ENCODE data around the gene HTT.
"Not testable (repeated sequence)": the region's sequence is repeated elsewhere in the genome, so short reads cannot be mapped to it uniquely, and the experiment has no call there.

HTT gene

GRCh38 chr4:3161044-3161443 is 86.6 kb downstream of the HTT start:
- not testable (repeated sequence) for DNase-seq (ENCODE audit: low read depth in 1 of 2, low spot score in 1 of 2)

- not testable (repeated sequence) for DNase-seq (ENCODE audit: low read depth in 1 of 2, low spot score in 1 of 2)
Observed at GRCh38 chr4:3166434-3166833, 92.0 kb downstream of the HTT start.

- no peak for DNase-seq (ENCODE audit: low read depth in 1 of 2, low spot score in 1 of 2)
Observed at GRCh38 chr4:3168029-3168428, 93.5 kb downstream of the HTT start.

- no peak for DNase-seq (ENCODE audit: low read depth in 1 of 2, low spot score in 1 of 2)
Observed at GRCh38 chr4:3174371-3175338, 100.2 kb downstream of the HTT start.

GRCh38 chr4:3176367-3177229 is 102.1 kb downstream of the HTT start:
- DNase-seq (ENCODE audit: low read depth in 1 of 2, low spot score in 1 of 2): no peak

- no peak for DNase-seq (ENCODE audit: low read depth in 1 of 2, low spot score in 1 of 2)
Observed at GRCh38 chr4:3177426-3177825, 102.9 kb downstream of the HTT start.

- no peak for DNase-seq (ENCODE audit: low read depth in 1 of 2, low spot score in 1 of 2)
Observed at GRCh38 chr4:3177905-3178304, 103.4 kb downstream of the HTT start.

GRCh38 chr4:3178351-3178750 is 103.9 kb downstream of the HTT start:
- no peak for DNase-seq (ENCODE audit: low read depth in 1 of 2, low spot score in 1 of 2)

GRCh38 chr4:3179126-3179706 is 104.7 kb downstream of the HTT start:
- DNase-seq (ENCODE audit: low read depth in 1 of 2, low spot score in 1 of 2): no peak

- DNase-seq (ENCODE audit: low read depth in 1 of 2, low spot score in 1 of 2): no peak
Observed at GRCh38 chr4:3183008-3183407, 108.5 kb downstream of the HTT start.

GRCh38 chr4:3184725-3185124 is 110.2 kb downstream of the HTT start:
- no peak for DNase-seq (ENCODE audit: low read depth in 1 of 2, low spot score in 1 of 2)

GRCh38 chr4:3186609-3187008 is 112.1 kb downstream of the HTT start:
- DNase-seq (ENCODE audit: low read depth in 1 of 2, low spot score in 1 of 2): no peak

GRCh38 chr4:3188118-3188517 is 113.6 kb downstream of the HTT start:
- no peak for DNase-seq (ENCODE audit: low read depth in 1 of 2, low spot score in 1 of 2)

- no peak for DNase-seq (ENCODE audit: low read depth in 1 of 2, low spot score in 1 of 2)
Observed at GRCh38 chr4:3189459-3189858, 115.0 kb downstream of the HTT start.

GRCh38 chr4:3190549-3190948 is 116.1 kb downstream of the HTT start:
- DNase-seq (ENCODE audit: low read depth in 1 of 2, low spot score in 1 of 2): no peak

GRCh38 chr4:3192188-3192587 is 117.7 kb downstream of the HTT start:
- no peak for DNase-seq (ENCODE audit: low read depth in 1 of 2, low spot score in 1 of 2)

- no peak for DNase-seq (ENCODE audit: low read depth in 1 of 2, low spot score in 1 of 2)
Observed at GRCh38 chr4:3192827-3193226, 118.3 kb downstream of the HTT start.

- no peak for DNase-seq (ENCODE audit: low read depth in 1 of 2, low spot score in 1 of 2)
Observed at GRCh38 chr4:3193531-3194203, 119.2 kb downstream of the HTT start.

GRCh38 chr4:3196670-3197359 is 122.3 kb downstream of the HTT start:
- DNase-seq (ENCODE audit: low read depth in 1 of 2, low spot score in 1 of 2): no peak

GRCh38 chr4:3197366-3198105 is 123.1 kb downstream of the HTT start:
- DNase-seq (ENCODE audit: low read depth in 1 of 2, low spot score in 1 of 2): no peak

Data from stimulated activated CD4-positive, alpha-beta T cell treated with anti-CD3 and anti-CD28 coated beads, Interleukin-15, amount 100 ng/mL, for 1 hour (primary cell).